KOPT-K1 (cell line): ENCODE data around the gene CYS1.
"Not testable (repeated sequence)": the region's sequence is repeated elsewhere in the genome, so short reads cannot be mapped to it uniquely, and the experiment has no call there.

ENCODE experiments used
- H3K27ac ChIP-seq: fragments of 200-600 bp; sonication (generic); 2 replicates; pipeline ENCODE4 v1.5.1; 2016; ENCODE audit warnings: antibody characterized with exemption, mild to moderate bottlenecking, low read depth, low read length; ENCODE audit not compliant: poor library complexity, severe bottlenecking
- H3K36me3 ChIP-seq: fragments of 200-600 bp; sonication (generic); 2 replicates; pipeline ENCODE4 v1.5.1; 2017; ENCODE audit warnings: antibody characterized with exemption, mild to moderate bottlenecking, low read length, moderate library complexity; ENCODE audit not compliant: insufficient read depth
- H3K9me3 ChIP-seq: fragments of 200-600 bp; sonication (generic); 2 replicates; pipeline ENCODE4 v1.5.1; 2017; ENCODE audit warnings: antibody characterized with exemption, low read length, mild to moderate bottlenecking; ENCODE audit not compliant: insufficient read depth, poor library complexity, severe bottlenecking

Gene CYS1

GRCh38 chr2:10036095-10036884 lies 43.9 kb downstream of the CYS1 start:
- Histone ChIP-seq H3K9me3 (no peaks in the 10 kb centered on the region), H3K27ac (no peak overlapping the region), H3K36me3 (no peaks in the 10 kb centered on the region)

GRCh38 chr2:10035633-10036032 lies 44.6 kb downstream of the CYS1 start:
- Histone ChIP-seq H3K36me3 (no peaks in the 10 kb centered on the region), H3K27ac (no peak overlapping the region), H3K9me3 (no peaks in the 10 kb centered on the region)

DNA sequence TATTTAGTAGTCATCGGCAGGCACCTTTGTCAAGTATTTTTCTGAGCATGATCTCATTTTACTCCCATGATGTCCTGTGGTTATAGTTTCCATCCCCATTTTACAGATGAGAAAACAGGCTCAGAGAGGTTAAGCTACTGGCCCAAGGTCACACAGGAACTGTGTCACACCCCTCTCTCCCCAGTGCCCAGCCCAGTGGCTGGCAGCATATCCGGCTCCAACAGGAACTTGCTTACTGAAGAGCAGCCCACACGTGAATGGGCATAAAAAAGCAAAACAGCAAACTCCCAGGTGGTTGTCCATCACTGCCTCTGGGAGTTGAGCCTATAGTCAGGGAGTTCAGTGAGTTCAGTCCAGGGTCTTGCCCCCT lies 45.2 kb downstream of the CYS1 start:
- Histone ChIP-seq H3K27ac (no peak overlapping the region), H3K36me3 (no peaks in the 10 kb centered on the region), H3K9me3 (no peaks in the 10 kb centered on the region)

DNA sequence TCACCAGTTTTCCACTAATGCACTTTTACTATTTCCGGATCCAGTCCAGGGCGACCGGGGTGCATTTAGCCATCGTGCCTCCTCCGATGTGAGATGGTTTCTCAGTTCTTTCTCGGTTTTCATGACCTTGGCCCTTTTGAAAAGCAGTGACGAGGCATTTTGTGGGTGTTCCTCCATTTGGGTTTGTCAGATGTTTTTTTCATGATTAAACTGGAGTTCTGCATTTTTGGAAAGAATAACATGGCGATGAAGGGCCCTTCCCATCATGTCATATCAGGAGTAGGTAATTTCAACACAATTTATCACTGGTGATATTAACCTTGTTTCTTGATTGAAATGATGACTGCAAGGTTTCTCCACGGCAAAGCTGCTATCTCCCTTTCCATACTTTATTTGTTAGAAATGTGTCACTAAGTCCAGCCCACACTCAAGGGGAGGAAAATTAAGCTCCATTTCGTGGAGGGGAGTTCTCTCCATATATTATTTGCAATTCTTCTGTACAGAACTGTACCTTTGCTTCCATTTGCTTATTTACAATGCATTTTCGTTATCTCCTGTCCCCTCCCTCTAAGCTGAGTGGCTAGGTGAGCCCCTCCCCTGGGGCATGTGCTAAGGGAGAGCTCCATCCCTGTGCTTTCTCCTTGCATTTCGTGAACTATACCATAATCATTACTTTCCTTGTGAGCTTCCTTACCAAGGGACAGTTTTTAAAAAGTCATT lies 45.7 kb downstream of the CYS1 start:
- no peaks in the 10 kb centered on the region for H3K9me3 ChIP-seq
- H3K27ac ChIP-seq, result no peak overlapping the region
- H3K36me3 ChIP-seq, result no peaks in the 10 kb centered on the region

DNA sequence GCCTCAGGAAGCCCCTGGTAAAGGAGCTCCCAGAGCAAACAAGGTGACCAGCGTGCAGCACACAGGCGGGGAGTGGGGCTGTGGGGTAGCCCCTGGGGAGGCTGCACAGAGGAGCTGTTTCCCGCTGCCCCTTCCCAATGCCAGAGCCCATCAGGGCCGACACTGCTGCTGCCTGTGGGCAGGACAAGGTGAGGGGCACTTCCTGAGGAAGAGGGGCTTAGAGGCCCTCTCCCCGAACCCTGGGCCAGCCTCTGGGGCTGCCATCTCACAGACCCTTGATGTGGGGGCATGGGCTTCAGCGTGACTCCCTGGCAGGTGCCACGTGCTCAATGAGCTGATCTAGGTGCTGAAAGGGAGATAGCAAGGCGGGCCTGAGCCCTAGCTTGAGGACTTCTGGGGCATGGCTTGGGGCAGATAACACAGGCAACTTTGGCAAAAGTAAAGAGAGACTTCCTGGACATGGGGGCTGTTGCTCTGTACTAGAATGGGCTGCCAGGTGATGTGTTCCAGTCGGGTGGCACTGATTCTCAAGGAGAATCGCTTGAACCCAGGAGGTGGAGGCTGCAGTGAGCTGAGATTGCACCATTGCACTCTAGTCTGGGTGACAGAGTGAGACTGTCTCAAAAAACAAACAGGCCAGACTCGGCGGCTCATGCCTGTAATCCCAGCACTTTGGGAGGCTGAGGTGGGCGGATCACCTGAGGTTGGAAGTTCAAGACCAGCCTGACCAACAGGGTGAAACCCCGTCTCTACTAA lies 46.8 kb downstream of the CYS1 start:
- Histone ChIP-seq H3K36me3 (no peaks in the 10 kb centered on the region), H3K9me3 (no peaks in the 10 kb centered on the region), H3K27ac (no peak overlapping the region)

- no peak overlapping the region for H3K27ac ChIP-seq
- H3K9me3 ChIP-seq, result no peaks in the 10 kb centered on the region
- H3K36me3 ChIP-seq, result no peaks in the 10 kb centered on the region
These were observed 47.5 kb downstream of the CYS1 start for GRCh38 chr2:10032746-10033105.

DNA sequence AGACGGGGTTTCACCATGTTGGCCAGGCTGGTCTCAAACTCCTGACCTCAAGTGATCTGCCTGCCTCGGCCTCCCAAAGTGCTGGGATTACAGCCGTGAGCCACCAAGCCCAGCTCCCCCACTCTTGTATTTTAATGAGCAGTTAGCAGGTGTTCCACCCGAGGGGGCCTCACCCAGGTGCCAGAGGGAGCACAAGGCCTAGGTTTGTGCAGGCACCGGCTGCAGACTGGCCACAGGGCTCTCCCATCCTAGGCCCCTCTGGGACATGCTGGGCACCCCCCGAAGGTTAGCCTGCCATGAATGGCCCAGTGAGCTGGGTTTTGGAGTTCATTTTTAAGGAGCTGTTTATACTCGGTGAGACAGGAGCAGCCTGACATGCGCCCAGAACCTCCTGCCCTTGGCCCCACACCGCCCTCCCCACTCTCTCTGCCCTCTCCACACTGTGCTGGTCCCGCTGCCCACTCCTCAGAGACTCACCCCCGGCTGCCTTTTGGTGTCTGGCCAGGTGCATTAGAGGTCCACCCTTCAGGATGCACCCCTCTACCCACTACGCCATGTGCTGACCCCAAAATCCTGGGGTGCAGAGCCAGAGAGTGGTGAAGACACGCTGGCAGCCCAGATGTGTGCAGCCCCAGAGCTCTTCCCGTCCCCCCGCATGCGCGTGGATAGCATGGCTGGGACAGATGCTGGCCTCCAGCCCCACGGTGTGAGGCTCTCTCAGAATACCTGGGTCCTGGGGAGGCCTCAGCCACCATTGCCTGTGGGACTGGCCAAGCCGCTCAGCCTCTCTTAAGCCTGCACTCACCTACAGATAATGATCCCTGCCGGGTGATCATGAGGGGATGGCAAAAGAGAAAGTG lies 48.1 kb downstream of the CYS1 start:
- Histone ChIP-seq H3K9me3 (no peaks in the 10 kb centered on the region), H3K36me3 (no peaks in the 10 kb centered on the region), H3K27ac (no peak overlapping the region)

DNA sequence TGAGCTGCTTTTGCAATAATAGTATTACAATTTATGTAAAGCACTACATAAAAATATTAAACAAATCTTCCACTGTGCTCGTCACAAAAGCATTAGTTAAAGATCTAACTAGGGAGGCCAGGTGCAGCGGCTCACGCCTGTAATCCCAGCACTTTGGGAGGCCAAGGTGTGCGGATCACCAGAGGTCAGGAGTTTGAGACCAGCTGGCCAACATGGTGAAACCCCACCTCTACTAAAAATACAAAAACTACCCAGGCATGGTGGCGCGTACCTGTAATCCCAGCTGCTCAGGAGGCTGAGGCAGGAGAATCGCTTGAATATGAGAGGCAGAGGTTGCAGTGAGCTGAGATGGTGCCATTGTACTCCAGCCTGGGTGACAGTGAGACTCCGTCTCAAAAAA lies 49.4 kb downstream of the CYS1 start:
- H3K9me3 ChIP-seq, H3K27ac ChIP-seq, H3K36me3 ChIP-seq: not testable (repeated sequence)

GRCh38 chr2:10030311-10030736 lies 49.9 kb downstream of the CYS1 start:
- Histone ChIP-seq H3K36me3 (no peaks in the 10 kb centered on the region), H3K27ac (no peak overlapping the region), H3K9me3 (no peaks in the 10 kb centered on the region)

GRCh38 chr2:10029875-10030223 lies 50.4 kb downstream of the CYS1 start:
- H3K9me3 ChIP-seq, result no peaks in the 10 kb centered on the region
- H3K27ac ChIP-seq, result no peak overlapping the region
- H3K36me3 ChIP-seq, result no peaks in the 10 kb centered on the region

- H3K27ac ChIP-seq, result no peak overlapping the region
These were observed 51.0 kb downstream of the CYS1 start for GRCh38 chr2:10028988-10029874.

GRCh38 chr2:10028407-10028987 lies 51.7 kb downstream of the CYS1 start:
- Histone ChIP-seq H3K9me3 (no peaks in the 10 kb centered on the region), H3K27ac (no peak overlapping the region)

More at GRCh38 chr2:10028988-10029874, 51.0 kb downstream of the CYS1 start:
- Histone ChIP-seq H3K9me3 (no peaks in the 10 kb centered on the region), H3K36me3 (no peaks in the 10 kb centered on the region)

DNA sequence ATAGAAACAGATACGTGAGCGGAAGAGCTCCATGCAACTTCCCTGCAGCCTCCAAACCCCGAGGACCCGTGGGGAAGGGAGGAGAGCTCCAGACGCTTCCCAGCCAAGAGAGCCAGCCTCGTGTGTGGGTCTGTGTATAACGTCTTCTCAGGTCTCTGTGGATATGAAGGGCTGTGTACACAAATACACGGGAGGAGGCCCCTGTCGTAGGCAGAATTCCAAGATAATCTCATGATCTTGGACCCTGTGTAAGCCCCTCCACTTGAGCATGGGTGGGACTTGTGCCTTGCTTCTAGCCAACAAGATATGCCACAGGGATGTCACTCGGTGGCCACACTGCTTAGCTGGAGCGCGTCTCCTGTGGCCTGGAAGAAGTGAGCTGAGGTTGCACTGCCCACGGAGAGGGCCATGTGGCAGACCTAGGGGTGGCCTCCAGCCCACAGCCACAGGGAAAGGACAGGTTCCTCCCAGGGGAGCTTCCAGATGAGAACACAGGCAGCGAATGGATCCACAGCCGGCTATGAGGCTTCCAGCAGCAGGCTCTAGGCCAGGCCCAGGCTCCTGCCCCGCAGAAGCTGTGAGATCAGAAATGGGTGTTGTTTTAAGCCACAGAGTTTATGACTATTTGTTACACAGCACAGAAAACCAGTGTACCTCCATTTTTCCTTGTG lies 52.4 kb downstream of the CYS1 start:
- Histone ChIP-seq H3K9me3 (no peaks in the 10 kb centered on the region), H3K36me3 (no peaks in the 10 kb centered on the region), H3K27ac (no peak overlapping the region)

More at GRCh38 chr2:10028407-10028987, 51.7 kb downstream of the CYS1 start:
- no peaks in the 10 kb centered on the region for H3K36me3 ChIP-seq
